NCI-H128 (cell line): ENCODE data around the gene WFDC10B.
"Not testable (repeated sequence)": the region's sequence is repeated elsewhere in the genome, so short reads cannot be mapped to it uniquely, and the experiment has no call there.

Source experiments
- DNase-seq: peaks from one replicate; lab custom pipeline; 2025; ENCODE audit not compliant: unreplicated experiment; lab: John Stamatoyannopoulos, UW

Gene WFDC10B

DNA sequence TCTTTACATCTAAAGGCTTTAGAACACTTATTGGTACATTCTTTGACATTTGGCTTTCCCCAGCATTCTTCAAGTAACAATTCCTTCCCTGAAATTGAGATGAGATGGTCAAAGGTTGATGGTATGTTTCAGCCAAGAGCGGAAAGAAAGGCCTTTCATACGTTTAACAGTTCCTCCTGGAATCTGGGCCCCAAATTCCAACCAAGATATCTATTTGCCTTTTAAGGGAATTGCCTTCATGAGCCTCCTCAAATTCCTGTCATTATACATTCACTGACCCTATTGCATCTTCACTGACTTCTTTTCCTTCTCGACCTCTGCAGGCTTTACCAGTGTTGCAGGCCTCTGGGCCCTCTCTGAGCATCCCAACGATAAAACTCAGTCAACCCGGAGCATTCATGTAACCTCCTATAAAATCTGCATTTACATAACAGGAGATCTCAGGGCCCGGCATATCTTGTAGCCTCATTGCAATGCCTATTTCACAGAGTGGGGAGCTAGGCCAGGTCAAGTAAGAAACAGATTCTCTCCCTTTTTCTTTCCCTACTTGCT is 55.4 kb downstream of the WFDC10B start:
- no peak for DNase-seq

- DNase-seq = no peak
Observed at GRCh38 chr20:45647441-45648050, 57.3 kb downstream of the WFDC10B start.

DNA sequence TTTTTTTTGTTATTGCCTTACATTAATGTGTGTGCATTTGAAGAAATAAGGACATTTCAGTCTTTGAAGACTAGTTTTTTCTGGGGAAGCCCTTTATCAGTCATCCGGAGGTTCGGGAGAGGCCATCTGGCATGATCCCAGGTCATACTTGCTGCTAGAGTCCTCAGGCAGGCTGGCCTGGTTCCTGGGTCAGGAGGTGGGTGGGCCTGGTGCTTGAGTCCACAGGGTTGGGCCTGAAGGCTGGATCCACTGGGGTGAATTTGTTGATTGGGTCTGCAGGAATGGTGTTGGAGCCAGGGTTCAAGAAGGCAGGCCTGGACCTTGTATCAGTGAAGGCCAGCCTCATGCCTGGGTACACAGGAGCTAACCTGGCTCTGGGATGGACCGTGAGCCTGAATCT is 57.9 kb downstream of the WFDC10B start:
- no peak for DNase-seq

DNA sequence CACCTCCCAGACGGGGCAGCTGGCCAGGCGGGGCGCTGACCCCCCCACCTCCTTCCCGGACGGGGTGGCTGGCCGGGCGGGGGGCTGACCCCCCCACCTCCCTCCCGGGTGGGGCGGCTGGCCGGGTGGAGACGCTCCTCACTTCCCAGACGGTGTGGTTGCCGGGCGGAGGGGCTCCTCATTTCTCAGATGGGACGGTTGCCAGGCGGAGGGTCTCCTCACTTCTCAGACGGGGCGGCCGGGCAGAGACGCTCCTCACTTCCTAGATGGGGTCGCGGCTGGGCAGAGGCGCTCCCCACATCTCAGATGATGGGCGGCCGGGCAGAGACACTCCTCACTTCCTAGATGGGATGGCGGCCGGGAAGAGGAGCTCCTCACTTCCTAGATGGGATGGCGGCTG is 59.0 kb downstream of the WFDC10B start:
- not testable (repeated sequence) for DNase-seq

- DNase-seq = not testable (repeated sequence)
Observed at GRCh38 chr20:45641076-45641475, 63.7 kb downstream of the WFDC10B start.

- DNase-seq = no peak
Observed at GRCh38 chr20:45639687-45640086, 65.1 kb downstream of the WFDC10B start.

GRCh38 chr20:45636513-45636912 is 68.3 kb downstream of the WFDC10B start:
- no peak for DNase-seq
